ENCODE results near the gene ZCCHC7. TPM values are rescaled to one million over a fixed set of nuclear protein-coding genes. Genes with fewer than 3 reads are reported as not detected.
"Not testable (repeated sequence)": the region's sequence is repeated elsewhere in the genome, so short reads cannot be mapped to it uniquely, and the experiment has no call there.

Gene ZCCHC7
- total RNA-seq, 4 donors from 2014 or later = 22.1 to 31.9 (median 25.6) TPM

DNA sequence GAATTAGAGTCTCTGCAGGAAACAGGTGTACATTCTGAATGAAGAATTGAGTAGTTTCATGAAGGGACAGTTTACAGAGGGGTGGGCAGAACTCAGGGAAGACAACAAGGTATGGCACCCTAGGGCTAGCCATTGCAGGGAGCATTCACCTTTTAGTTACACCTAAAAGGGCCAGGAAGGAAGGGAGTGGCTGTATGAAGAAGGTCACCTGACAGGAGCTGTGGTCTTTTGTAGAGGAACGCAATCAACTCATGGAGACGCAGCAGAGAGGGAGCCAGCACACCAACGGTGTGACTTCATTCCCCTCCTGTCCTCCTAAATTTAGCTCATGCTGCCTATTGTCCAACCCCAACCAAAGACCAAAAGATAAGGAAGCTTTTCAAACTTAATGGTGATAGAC, 12.7 kb upstream of the ZCCHC7 start:
- no peaks in the 10 kb centered on the region for H3K4me1 ChIP-seq
- intact Hi-C loops (cut with DNase I) = no loop called here
- no peaks in the 10 kb centered on the region for H3K9me3 ChIP-seq
- 61 to 83% methylated on average over 3 of the region's 3 CpGs for WGBS, 2 donors
- DNase-seq = no peak
- no peak overlapping the region for H3K4me3 ChIP-seq (replicated peaks in 1 of 3)
- no peaks in the 10 kb centered on the region for H3K27me3 ChIP-seq
- no peak for TF ChIP-seq POLR2A (IDR thresholded peaks at IDR 0.05)
- TF ChIP-seq, protein P1, sequence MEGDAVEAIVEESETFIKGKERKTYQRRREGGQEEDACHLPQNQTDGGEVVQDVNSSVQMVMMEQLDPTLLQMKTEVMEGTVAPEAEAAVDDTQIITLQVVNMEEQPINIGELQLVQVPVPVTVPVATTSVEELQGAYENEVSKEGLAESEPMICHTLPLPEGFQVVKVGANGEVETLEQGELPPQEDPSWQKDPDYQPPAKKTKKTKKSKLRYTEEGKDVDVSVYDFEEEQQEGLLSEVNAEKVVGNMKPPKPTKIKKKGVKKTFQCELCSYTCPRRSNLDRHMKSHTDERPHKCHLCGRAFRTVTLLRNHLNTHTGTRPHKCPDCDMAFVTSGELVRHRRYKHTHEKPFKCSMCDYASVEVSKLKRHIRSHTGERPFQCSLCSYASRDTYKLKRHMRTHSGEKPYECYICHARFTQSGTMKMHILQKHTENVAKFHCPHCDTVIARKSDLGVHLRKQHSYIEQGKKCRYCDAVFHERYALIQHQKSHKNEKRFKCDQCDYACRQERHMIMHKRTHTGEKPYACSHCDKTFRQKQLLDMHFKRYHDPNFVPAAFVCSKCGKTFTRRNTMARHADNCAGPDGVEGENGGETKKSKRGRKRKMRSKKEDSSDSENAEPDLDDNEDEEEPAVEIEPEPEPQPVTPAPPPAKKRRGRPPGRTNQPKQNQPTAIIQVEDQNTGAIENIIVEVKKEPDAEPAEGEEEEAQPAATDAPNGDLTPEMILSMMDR (IDR thresholded peaks at IDR 0.05) = no peak
- no peaks in the 10 kb centered on the region for H3K36me3 ChIP-seq
- H3K27ac ChIP-seq = no peak overlapping the region

DNA sequence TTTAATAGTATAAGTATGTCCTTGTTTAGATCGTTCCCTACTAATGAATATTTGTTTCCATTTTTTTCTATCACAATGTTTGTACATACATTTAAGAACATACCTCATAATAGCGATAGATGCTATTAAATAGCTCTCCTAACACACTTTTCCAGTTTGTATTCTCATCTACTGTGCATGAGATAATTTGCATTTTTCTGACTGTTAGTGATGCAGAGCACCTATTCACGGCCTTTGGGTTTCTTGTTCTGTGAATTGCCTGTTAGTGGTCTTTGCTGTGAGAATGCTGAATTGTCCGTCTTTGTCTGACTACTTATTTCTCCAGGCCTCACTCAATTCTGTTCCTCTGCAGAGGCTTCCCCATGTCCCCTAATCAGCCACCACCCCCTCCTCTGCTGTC, 5.9 kb upstream of the ZCCHC7 start:
- H3K4me1 ChIP-seq; intact Hi-C loops (cut with DNase I); H3K4me3 ChIP-seq (replicated peaks in 1 of 3); H3K36me3 ChIP-seq; H3K27ac ChIP-seq; H3K27me3 ChIP-seq; DNase-seq; H3K9me3 ChIP-seq: not testable (repeated sequence)
- 92 to 93% methylated on average over 4 of the region's 4 CpGs for WGBS, 2 donors

DNA sequence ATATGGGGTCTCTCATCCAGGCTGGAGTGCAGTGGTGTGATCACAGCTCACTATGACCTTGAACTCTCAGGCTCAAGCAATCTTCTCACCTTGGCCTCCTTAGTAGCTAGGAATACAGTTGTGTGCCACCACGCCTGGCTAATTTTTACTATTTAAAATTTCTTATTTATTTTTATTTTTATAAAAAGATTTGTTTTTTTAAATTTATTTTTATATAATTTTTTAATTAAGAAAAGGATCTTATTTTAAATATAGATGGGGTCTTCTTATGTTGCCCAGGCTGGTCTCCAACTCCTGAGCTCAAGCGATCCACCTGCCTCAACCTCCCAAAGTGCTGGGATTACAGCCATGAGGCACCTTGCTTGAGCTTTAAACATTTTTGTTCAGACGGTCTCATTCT, 2.4 kb upstream of the ZCCHC7 start:
- Histone ChIP-seq H3K9me3 (no peaks in the 10 kb centered on the region), H3K4me1 (peaks cover 6 to 7% of the 10 kb centered on the region in 2 donors), H3K36me3 (no peaks in the 10 kb centered on the region), H3K27ac (no peak overlapping the region), H3K27me3 (no peaks in the 10 kb centered on the region), H3K4me3 (replicated peaks in 1 of 3) (no peak overlapping the region)
- TF ChIP-seq, protein P1 (IDR thresholded peaks at IDR 0.05) = no peak
- DNase-seq = no peak
- intact Hi-C loops (cut with DNase I) = no loop called here
- WGBS, 2 donors = 96 to 97% methylated on average over 3 of the region's 3 CpGs

DNA sequence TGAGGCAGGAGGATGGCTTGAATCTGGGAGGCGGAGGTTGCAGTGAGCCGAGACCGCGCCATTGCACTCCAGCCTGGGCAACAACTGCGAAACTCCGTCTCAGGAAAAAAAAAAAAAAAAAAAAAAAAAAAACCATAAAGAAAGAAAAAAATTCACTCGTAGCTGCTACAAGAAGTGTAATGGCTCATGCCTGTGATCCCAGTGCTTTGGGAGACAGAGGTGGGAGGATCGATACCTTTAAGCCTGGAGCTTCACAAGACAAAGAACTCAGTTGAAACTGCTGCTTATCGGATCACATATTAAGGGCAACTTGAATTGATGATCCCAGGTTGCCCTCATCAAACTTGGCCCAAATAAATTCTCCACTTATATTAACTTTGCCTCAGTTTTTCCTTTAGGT, 1.0 kb upstream of the ZCCHC7 start:
- intact Hi-C loops (cut with DNase I) = no loop called here
- Histone ChIP-seq H3K27ac (no peak overlapping the region), H3K4me3 (replicated peaks in 1 of 3) (no peak overlapping the region), H3K9me3 (no peaks in the 10 kb centered on the region), H3K36me3 (no peaks in the 10 kb centered on the region), H3K4me1 (peaks cover 6 to 7% of the 10 kb centered on the region in 2 donors), H3K27me3 (no peaks in the 10 kb centered on the region)
- WGBS, 2 donors = 96 to 99% methylated on average over 9 of the region's 9 CpGs
- DNase-seq = no peak
- TF ChIP-seq, protein P1 (IDR thresholded peaks at IDR 0.05) = no peak
- no peak for TF ChIP-seq POLR2A (IDR thresholded peaks at IDR 0.05)

DNA sequence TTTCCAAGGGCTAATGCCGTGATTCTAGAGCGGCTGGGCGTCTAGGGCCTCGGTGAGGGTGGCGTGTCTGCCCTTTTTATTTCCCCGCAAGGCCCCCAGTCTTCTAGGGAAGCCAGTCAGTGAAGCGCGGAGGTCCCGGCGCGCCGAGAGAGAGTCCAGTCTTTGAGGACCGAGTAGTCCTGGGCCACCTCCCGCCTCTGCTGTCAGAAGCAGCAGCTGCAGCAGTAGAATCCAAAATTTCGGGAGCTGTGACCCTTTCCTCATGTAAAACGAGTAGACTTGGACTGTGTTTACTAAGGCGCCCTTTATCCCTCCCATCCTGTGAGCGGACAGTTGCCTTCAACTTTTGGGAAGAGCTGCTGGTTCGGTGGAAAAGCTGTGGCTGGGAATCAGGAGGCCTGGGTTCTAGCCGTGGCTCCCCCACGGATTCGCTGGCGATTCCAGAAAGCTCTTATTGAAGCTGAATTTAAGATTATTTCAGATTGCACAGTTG, 515 bp downstream of the ZCCHC7 start:
- peak; percentile 44 to 58 for DNase-seq
- intact Hi-C loops (cut with DNase I); H3K36me3 ChIP-seq; H3K4me1 ChIP-seq; H3K9me3 ChIP-seq; H3K27me3 ChIP-seq: not testable (repeated sequence)
- peak overlapping the region; percentile 67 to 84 (median 75) for H3K4me3 ChIP-seq (replicated peaks in 1 of 3)
- 0% methylated on average over 5 to 20 of the region's 23 CpGs for WGBS, 2 donors
- H3K27ac ChIP-seq = peak overlapping the region; percentile 74 to 89 (median 79)

DNA sequence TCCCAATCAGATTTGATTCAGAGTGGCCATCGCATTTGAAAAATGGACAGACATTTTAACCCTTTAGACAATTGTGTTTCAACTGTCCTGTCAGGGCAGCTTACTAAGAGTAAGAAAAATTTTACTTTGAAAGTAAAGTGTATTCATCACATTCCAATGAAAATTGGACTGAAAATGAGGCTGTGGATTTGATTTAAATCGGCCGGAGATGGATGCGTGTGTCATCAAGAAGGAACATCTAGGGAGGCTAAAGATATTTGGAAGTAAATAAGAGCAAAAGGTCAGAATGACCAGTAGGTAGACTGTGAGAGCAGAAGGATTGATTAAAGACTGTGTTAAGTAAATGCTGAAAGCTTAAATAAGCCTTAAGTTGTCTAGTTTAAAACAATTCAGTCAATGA, 1.5 kb downstream of the ZCCHC7 start:
- DNase-seq = no peak
- no peaks in the 10 kb centered on the region for H3K27me3 ChIP-seq
- H3K9me3 ChIP-seq = no peaks in the 10 kb centered on the region
- H3K4me1 ChIP-seq = peaks cover 6 to 7% of the 10 kb centered on the region in 2 donors
- H3K27ac ChIP-seq = no peak overlapping the region
- WGBS, 2 donors = 83 to 88% methylated on average over 4 of the region's 4 CpGs
- H3K4me3 ChIP-seq (replicated peaks in 1 of 3) = no peak overlapping the region
- H3K36me3 ChIP-seq = no peaks in the 10 kb centered on the region
- intact Hi-C loops (cut with DNase I) = no loop called here
- no peak for TF ChIP-seq POLR2A (IDR thresholded peaks at IDR 0.05)
- TF ChIP-seq, protein P1 (IDR thresholded peaks at IDR 0.05) = no peak

All from thyroid gland (tissue), 4 donors.